Measurements from ENCODE around the gene LIMA1. TPM values are rescaled to one million over a fixed set of nuclear protein-coding genes. Genes with fewer than 3 reads are reported as not detected.

Gene LIMA1
- total RNA-seq, 3 donors from 2014 or later, result 155 to 364 (median 249) TPM

- Histone ChIP-seq H3K4me3 (no peak overlapping the region), H3K36me3 (ENCODE audit: low read depth) (no peaks in the 10 kb centered on the region), H3K4me1 (ENCODE audit: low read depth) (no peaks in the 10 kb centered on the region), H3K9me3 (no peaks in the 10 kb centered on the region)
- intact Hi-C loops (cut with DNase I, micrococcal nuclease), result no loop called here
- ATAC-seq (no peak), DNase-seq (no peak)
- TF ChIP-seq CTCF (IDR thresholded peaks at IDR 0.05), result no peak
Measured at GRCh38 chr12:50147281-50147680, 136.0 kb downstream of the LIMA1 start.

- TF ChIP-seq CTCF (IDR thresholded peaks at IDR 0.05), result no peak
- no peaks in the 10 kb centered on the region for H3K9me3 ChIP-seq
Measured at GRCh38 chr12:50145439-50145838, 137.9 kb downstream of the LIMA1 start.

GRCh38 chr12:50142993-50143392 lies 140.3 kb downstream of the LIMA1 start:
- Histone ChIP-seq H3K4me3 (no peak overlapping the region), H3K9me3 (no peaks in the 10 kb centered on the region), H3K4me1 (ENCODE audit: low read depth) (no peaks in the 10 kb centered on the region), H3K36me3 (ENCODE audit: low read depth) (no peaks in the 10 kb centered on the region)
- ATAC-seq, result no peak
- no peak for TF ChIP-seq CTCF (IDR thresholded peaks at IDR 0.05)
- intact Hi-C loops (cut with DNase I, micrococcal nuclease), result no loop called here
- DNase-seq, result no peak

More at GRCh38 chr12:50145439-50145838, 137.9 kb downstream of the LIMA1 start:
- H3K4me1 ChIP-seq (ENCODE audit: low read depth), result no peaks in the 10 kb centered on the region
- DNase-seq, result no peak
- intact Hi-C loops (cut with DNase I, micrococcal nuclease), result no loop called here
- no peak for ATAC-seq
- no peak overlapping the region for H3K4me3 ChIP-seq
- H3K36me3 ChIP-seq (ENCODE audit: low read depth), result no peaks in the 10 kb centered on the region

GRCh38 chr12:50132505-50133135 lies 150.7 kb downstream of the LIMA1 start:
- peak; percentile 73 for ATAC-seq
- intact Hi-C loops (cut with DNase I, micrococcal nuclease), result no loop called here
- H3K36me3 ChIP-seq (ENCODE audit: low read depth), result no peaks in the 10 kb centered on the region

GRCh38 chr12:50129290-50129689 lies 154.0 kb downstream of the LIMA1 start:
- DNase-seq, result no peak

More at GRCh38 chr12:50132505-50133135, 150.7 kb downstream of the LIMA1 start:
- no peak for TF ChIP-seq CTCF (IDR thresholded peaks at IDR 0.05)
- no peaks in the 10 kb centered on the region for H3K9me3 ChIP-seq
- peak in 1 of 3 donors; percentile 21 for DNase-seq
- H3K4me3 ChIP-seq, result no peak overlapping the region
- no peaks in the 10 kb centered on the region for H3K4me1 ChIP-seq (ENCODE audit: low read depth)

More at GRCh38 chr12:50129290-50129689, 154.0 kb downstream of the LIMA1 start:
- Histone ChIP-seq H3K36me3 (ENCODE audit: low read depth) (peaks cover 3% of the 10 kb centered on the region), H3K9me3 (no peaks in the 10 kb centered on the region), H3K4me1 (ENCODE audit: low read depth) (peaks cover 5% of the 10 kb centered on the region), H3K4me3 (no peak overlapping the region)
- TF ChIP-seq CTCF (IDR thresholded peaks at IDR 0.05), result no peak
- intact Hi-C loops (cut with DNase I, micrococcal nuclease), result no loop called here
- no peak for ATAC-seq

Data from mucosa of descending colon (tissue), 3 donors.